HUES48 (cell line): ENCODE data around the gene BRF1.

ENCODE experiments used
- H3K27ac ChIP-seq: one replicate; pipeline ENCODE4 v1.7.0; 2013; ENCODE audit warnings: low read depth, low read length, inconsistent platforms
- H3K27me3 ChIP-seq: 2 replicates; pipeline ENCODE4 v1.6.1; 2013; ENCODE audit warnings: mild to moderate bottlenecking, low read length; ENCODE audit not compliant: control insufficient read depth, insufficient read depth
- H3K36me3 ChIP-seq: 2 replicates; pipeline ENCODE4 v1.6.1; 2013; ENCODE audit warnings: low read length; ENCODE audit not compliant: control insufficient read depth, insufficient read depth
- H3K4me1 ChIP-seq: 2 replicates; pipeline ENCODE4 v1.6.1; 2013; ENCODE audit warnings: mild to moderate bottlenecking, low read length; ENCODE audit not compliant: control insufficient read depth, insufficient read depth
- H3K4me3 ChIP-seq: 2 replicates; pipeline ENCODE4 v1.5.1; 2013; ENCODE audit warnings: mild to moderate bottlenecking, low read depth, low read length
- H3K9ac ChIP-seq: 2 replicates; pipeline ENCODE4 v1.6.1; 2013; ENCODE audit warnings: mild to moderate bottlenecking, low read depth, low read length, moderate library complexity
- H3K9me3 ChIP-seq: 2 replicates; pipeline ENCODE4 v1.6.1; 2013; ENCODE audit warnings: low read length; ENCODE audit not compliant: control insufficient read depth, insufficient read depth

The BRF1 gene

GRCh38 chr14:105241641-105242040 is 59.2 kb downstream of the BRF1 start:
- Histone ChIP-seq H3K4me3 (no peak overlapping the region), H3K4me1 (no peaks in the 10 kb centered on the region), H3K36me3 (0 out of 2 replicates have a peak, but pooled peaks cover 8% of the 10 kb centered on the region), H3K27ac (no peak overlapping the region), H3K27me3 (no peaks in the 10 kb centered on the region), H3K9ac (no peak overlapping the region), H3K9me3 (no peaks in the 10 kb centered on the region)

GRCh38 chr14:105240811-105241576 is 59.8 kb downstream of the BRF1 start:
- H3K27ac ChIP-seq: no peak overlapping the region
- no peak overlapping the region for H3K4me3 ChIP-seq
- no peak overlapping the region for H3K9ac ChIP-seq
- H3K36me3 ChIP-seq: 0 out of 2 replicates have a peak, but pooled peaks cover 8% of the 10 kb centered on the region
- H3K27me3 ChIP-seq: no peaks in the 10 kb centered on the region
- H3K4me1 ChIP-seq: no peaks in the 10 kb centered on the region
- H3K9me3 ChIP-seq: no peaks in the 10 kb centered on the region

GRCh38 chr14:105229099-105229655 is 71.6 kb downstream of the BRF1 start:
- Histone ChIP-seq H3K36me3 (0 out of 2 replicates have a peak, but pooled peaks cover 7% of the 10 kb centered on the region), H3K9ac (no peak overlapping the region), H3K27ac (no peak overlapping the region), H3K4me1 (no peaks in the 10 kb centered on the region), H3K9me3 (peaks cover 3% of the 10 kb centered on the region; the same call in 1 of the 2 replicates), H3K27me3 (no peaks in the 10 kb centered on the region), H3K4me3 (no peak overlapping the region)

DNA sequence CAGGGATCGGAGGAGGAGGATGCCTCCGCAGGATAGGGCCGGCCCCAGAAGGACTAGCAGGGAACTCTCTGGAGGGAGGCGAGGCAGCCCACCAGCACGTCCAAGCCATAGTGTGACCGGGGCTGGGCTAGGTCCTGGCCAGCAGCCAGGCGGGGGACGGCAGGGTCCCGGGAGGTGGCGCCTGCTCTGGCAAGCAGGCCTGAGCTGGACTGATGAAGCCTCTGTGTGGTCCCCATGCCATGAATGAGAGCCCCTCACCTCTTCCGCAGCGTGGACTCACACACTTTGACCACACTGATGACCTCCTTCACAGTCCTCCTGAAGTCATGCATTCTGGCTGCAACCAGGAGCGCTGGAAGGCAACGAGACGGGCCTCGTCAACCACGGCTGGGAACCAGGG is 72.2 kb downstream of the BRF1 start:
- H3K27ac ChIP-seq: no peak overlapping the region
- no peak overlapping the region for H3K4me3 ChIP-seq
- 0 out of 2 replicates have a peak, but pooled peaks cover 7% of the 10 kb centered on the region for H3K36me3 ChIP-seq
- no peak overlapping the region for H3K9ac ChIP-seq
- H3K27me3 ChIP-seq: no peaks in the 10 kb centered on the region
- peaks cover 3% of the 10 kb centered on the region; the same call in 1 of the 2 replicates for H3K9me3 ChIP-seq
- H3K4me1 ChIP-seq: no peaks in the 10 kb centered on the region

- H3K27me3 ChIP-seq: no peaks in the 10 kb centered on the region
- H3K4me1 ChIP-seq: no peaks in the 10 kb centered on the region
- H3K27ac ChIP-seq: no peak overlapping the region
- H3K9ac ChIP-seq: no peak overlapping the region
- peaks cover 3% of the 10 kb centered on the region; the same call in 1 of the 2 replicates for H3K9me3 ChIP-seq
- H3K36me3 ChIP-seq: 0 out of 2 replicates have a peak, but pooled peaks cover 7% of the 10 kb centered on the region
- H3K4me3 ChIP-seq: no peak overlapping the region
Observed at GRCh38 chr14:105227346-105227745, 73.5 kb downstream of the BRF1 start.

DNA sequence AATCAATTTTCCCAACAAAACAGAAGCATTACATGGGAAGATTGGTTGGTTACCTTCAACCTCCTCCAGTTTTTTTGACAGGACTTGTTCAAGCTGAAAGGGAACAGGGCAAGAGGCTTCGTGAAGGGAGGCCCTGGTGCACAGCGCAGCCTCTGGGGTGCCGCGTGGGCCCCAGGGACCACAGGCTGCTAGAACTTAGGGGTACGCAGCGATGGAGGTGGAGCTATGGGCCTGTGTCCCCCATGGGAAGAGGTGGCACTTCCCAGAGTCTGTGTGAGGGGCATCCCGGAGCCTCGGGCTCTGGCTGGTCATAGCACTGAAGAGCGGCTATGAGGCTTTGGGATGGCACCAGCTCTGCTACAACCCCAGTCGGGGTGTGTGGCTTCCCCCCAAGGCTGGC is 74.6 kb downstream of the BRF1 start:
- Histone ChIP-seq H3K9me3 (no peaks in the 10 kb centered on the region), H3K4me3 (no peak overlapping the region), H3K4me1 (no peaks in the 10 kb centered on the region), H3K27ac (no peak overlapping the region), H3K36me3 (peaks cover 9% of the 10 kb centered on the region; the same call in 1 of the 2 replicates), H3K9ac (no peak overlapping the region), H3K27me3 (no peaks in the 10 kb centered on the region)

- Histone ChIP-seq H3K9me3 (no peaks in the 10 kb centered on the region), H3K9ac (no peak overlapping the region), H3K36me3 (peaks cover 10% of the 10 kb centered on the region; the same call in 1 of the 2 replicates), H3K4me1 (no peaks in the 10 kb centered on the region), H3K27ac (no peak overlapping the region), H3K4me3 (no peak overlapping the region), H3K27me3 (no peaks in the 10 kb centered on the region)
Observed at GRCh38 chr14:105224845-105225570, 75.8 kb downstream of the BRF1 start.

- no peaks in the 10 kb centered on the region for H3K27me3 ChIP-seq
- no peak overlapping the region for H3K4me3 ChIP-seq
- no peaks in the 10 kb centered on the region for H3K4me1 ChIP-seq
- no peak overlapping the region for H3K9ac ChIP-seq
- H3K9me3 ChIP-seq: no peaks in the 10 kb centered on the region
- no peak overlapping the region for H3K27ac ChIP-seq
- peaks cover 11% of the 10 kb centered on the region for H3K36me3 ChIP-seq
Observed at GRCh38 chr14:105223770-105224544, 76.8 kb downstream of the BRF1 start.

DNA sequence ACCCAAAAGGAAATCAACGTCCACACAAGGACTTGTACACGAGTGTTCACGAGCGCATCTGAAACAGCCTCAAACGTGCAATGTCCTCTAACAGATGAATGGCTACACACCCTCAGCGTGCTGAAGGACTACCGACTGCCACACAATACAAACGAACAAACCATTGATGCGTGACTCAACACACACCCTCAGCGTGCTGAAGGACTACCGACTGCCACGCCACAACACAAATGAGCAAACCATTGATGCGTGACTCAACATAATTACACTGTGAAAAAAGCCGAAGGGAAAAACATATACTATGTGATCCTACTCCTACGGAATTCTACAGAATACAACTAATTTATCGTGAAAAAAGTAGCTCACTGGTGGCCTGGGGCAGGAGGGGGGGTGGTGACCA is 77.5 kb downstream of the BRF1 start:
- Histone ChIP-seq H3K27me3 (no peaks in the 10 kb centered on the region), H3K9ac (no peak overlapping the region), H3K36me3 (peaks cover 18% of the 10 kb centered on the region), H3K27ac (no peak overlapping the region), H3K4me3 (no peak overlapping the region), H3K4me1 (no peaks in the 10 kb centered on the region), H3K9me3 (no peaks in the 10 kb centered on the region)

DNA sequence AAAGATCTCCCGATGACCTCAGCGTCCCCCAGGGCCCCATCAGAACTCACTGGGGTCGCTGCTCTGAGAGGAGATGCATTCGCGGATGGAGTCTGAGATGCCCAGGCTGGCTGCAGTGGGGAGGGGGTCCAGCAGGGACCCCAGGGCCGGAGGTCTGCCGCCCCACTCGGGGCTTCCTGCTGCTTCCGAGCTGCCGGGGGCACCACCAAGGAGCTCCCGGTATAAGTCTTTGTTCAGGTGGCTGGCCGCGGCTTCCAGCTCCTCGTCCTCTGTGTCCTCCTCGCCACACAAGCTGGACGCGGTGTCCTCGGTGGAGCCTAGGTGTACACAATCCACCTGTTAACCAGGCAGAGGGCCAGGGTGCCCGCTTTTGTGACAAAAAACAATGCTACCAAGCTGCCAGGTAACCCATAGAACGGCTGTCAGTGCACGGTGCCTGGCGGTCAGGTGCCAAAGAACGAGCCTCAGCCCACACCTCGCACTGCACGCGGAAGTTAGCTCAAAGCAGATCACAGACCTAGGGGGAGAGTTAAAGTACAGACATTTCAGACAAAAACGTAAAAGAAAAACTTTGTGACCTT is 79.1 kb downstream of the BRF1 start:
- Histone ChIP-seq H3K27ac (no peak overlapping the region), H3K9me3 (no peaks in the 10 kb centered on the region), H3K36me3 (peaks cover 18% of the 10 kb centered on the region), H3K4me3 (no peak overlapping the region), H3K27me3 (no peaks in the 10 kb centered on the region), H3K4me1 (no peaks in the 10 kb centered on the region), H3K9ac (no peak overlapping the region)
